ENCODE measurements around the gene FBXO47.

The FBXO47 gene

DNA sequence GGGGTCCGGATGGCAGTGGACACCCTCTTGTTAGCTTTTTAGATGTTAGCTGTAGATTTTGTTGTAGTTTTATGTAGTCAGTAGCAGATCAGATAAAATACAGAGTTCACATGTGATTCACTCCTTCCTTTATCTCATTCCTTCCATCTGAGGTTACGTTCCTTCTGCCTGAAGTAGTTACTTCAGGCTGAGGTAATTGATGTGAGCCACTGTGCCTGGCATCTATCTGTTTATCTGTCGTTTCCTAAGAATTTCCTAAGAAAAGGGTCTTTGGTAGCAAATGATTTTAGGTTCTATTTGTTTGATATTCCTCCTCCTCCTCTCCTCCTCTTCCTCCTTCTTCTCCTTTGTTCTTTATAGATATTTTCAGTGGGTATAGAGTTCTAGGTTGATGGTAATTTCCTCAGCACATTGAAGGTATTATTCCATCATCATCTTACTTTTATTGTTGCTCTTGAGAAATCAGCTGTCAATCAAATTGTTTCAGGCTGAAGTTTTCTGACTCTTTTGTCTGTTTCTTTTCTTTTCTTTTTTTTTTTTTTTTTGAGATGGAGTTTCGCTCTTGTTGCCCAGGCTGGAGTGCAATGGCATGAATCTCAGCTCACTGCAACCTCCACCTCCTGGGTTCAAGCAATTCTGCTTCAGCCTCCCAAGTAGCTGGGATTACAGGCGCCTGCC lies 29.6 kb upstream of the FBXO47 start:
- H3K4me3 ChIP-seq (ENCODE audit: low read depth, low read length): no peak overlapping the region
- DNase-seq (ENCODE audit: low read depth, low spot score): no peak
- in situ Hi-C loops (cut with HindIII; ENCODE audit: low sequenced_read_pairs): no loop called here
- TF ChIP-seq, protein P1, sequence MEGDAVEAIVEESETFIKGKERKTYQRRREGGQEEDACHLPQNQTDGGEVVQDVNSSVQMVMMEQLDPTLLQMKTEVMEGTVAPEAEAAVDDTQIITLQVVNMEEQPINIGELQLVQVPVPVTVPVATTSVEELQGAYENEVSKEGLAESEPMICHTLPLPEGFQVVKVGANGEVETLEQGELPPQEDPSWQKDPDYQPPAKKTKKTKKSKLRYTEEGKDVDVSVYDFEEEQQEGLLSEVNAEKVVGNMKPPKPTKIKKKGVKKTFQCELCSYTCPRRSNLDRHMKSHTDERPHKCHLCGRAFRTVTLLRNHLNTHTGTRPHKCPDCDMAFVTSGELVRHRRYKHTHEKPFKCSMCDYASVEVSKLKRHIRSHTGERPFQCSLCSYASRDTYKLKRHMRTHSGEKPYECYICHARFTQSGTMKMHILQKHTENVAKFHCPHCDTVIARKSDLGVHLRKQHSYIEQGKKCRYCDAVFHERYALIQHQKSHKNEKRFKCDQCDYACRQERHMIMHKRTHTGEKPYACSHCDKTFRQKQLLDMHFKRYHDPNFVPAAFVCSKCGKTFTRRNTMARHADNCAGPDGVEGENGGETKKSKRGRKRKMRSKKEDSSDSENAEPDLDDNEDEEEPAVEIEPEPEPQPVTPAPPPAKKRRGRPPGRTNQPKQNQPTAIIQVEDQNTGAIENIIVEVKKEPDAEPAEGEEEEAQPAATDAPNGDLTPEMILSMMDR (IDR thresholded peaks at IDR 0.05; ENCODE audit: low read depth, low read length): no peak

DNA sequence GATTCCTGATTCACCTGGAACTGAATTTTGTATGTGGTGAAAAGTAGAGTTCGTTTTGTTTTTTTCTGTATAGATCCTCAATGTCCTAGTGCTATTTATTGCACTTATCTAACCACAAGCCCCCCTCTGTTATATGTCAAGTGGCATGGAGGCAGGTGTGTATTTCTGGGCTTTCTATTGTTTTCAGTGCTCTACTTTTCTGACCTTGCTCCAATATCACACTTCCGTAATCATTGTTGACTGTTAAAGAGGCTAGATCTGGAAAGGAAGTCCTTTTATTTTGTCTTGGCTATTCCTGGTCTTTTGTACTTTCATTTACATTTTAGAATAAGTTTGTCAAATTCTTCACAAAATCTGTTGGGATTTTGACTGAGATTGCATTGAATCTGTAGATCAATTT lies 26.8 kb upstream of the FBXO47 start:
- in situ Hi-C loops (cut with HindIII; ENCODE audit: low sequenced_read_pairs): no loop called here
- TF ChIP-seq, protein P1 (IDR thresholded peaks at IDR 0.05; ENCODE audit: low read depth, low read length): no peak
- DNase-seq (ENCODE audit: low read depth, low spot score): no peak
- H3K4me3 ChIP-seq (ENCODE audit: low read depth, low read length): no peak overlapping the region

DNA sequence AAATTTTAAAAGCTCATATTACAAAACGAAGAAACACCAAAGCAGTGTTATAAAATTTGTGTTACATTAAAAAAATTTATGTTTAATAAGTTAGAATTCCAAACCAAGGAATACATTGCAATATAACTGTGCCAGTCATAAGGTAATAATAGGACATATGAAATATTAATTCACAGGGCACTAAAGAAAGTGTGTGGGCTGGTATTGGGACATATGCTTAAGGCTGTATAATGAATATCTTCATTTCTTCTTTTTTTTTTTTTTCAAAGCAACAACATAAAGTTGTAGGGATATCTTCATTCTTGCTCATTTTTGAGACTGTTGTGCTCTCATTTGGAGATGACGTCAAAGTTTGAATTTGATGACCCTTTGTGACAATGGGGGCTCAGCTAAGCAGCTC lies 17.5 kb upstream of the FBXO47 start:
- TF ChIP-seq, protein P1 (IDR thresholded peaks at IDR 0.05; ENCODE audit: low read depth, low read length): no peak
- no peak overlapping the region for H3K4me3 ChIP-seq (ENCODE audit: low read depth, low read length)
- DNase-seq (ENCODE audit: low read depth, low spot score): no peak
- in situ Hi-C loops (cut with HindIII; ENCODE audit: low sequenced_read_pairs): no loop called here

DNA sequence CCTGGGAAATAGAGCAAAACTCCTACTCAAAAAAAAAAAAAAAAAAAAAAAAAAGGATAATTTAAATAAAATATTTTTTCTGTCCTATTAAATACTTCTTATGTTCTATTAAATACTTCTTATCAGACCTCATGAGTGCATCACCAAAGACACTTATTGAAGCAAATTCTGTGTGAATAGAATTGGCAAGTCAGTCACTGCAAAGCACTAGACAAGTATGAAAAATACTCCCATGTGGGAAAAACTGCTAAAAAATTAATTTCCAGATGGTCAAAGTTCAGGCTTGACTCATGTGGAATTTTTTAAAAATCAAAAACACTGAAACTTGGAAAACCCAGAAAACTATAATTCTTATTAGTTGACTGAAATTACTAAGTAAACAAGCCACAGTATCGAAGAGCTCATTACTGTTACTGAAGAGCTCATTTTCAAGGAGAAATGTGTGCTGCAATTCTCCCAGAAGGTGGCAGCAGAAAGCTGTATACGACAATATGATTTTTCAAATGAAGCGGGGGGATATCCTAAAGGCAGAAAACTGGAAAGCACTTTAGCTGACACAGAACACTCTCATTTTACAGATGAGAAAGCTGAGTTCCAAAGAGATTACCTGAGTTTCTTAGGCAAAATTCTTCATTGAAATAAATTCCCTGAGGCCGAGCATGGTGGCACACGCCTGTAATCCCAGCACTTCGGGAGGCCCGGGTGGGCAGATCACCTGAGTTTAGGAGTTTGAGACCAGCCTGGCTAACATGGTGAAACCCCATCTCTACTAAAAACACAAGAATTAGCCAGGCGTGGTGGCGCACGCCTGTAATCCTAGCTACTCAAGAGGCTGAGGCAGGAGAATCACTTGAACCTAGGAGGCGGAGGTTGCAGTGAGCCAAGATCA lies 15.9 kb upstream of the FBXO47 start:
- in situ Hi-C loops (cut with HindIII; ENCODE audit: low sequenced_read_pairs): no loop called here
- DNase-seq (ENCODE audit: low read depth, low spot score): peak; percentile 73
- H3K4me3 ChIP-seq (ENCODE audit: low read depth, low read length): no peak overlapping the region
- TF ChIP-seq, protein P1 (IDR thresholded peaks at IDR 0.05; ENCODE audit: low read depth, low read length): peak; percentile 83

DNA sequence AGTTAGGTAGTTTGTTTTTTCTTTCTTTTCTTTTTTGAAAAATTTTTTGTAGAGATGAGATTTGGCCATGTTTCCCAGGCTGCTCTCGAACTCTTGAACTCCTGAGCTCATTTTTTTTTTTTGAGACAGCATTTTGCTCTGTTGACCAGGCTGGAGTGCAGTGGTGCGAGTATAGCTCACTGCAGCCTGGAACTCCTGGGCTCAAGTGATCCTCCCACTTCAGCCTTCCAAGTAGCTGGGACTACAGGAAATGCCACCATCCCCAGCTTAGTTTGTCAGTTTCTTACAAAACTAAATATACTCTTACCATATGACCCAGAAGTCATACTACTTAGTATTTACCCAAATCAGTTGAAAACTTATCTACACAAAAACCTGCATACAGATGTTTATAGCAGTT lies 14.4 kb upstream of the FBXO47 start:
- H3K4me3 ChIP-seq (ENCODE audit: low read depth, low read length): no peak overlapping the region
- no peak for DNase-seq (ENCODE audit: low read depth, low spot score)
- TF ChIP-seq, protein P1 (IDR thresholded peaks at IDR 0.05; ENCODE audit: low read depth, low read length): no peak
- in situ Hi-C loops (cut with HindIII; ENCODE audit: low sequenced_read_pairs): no loop called here

DNA sequence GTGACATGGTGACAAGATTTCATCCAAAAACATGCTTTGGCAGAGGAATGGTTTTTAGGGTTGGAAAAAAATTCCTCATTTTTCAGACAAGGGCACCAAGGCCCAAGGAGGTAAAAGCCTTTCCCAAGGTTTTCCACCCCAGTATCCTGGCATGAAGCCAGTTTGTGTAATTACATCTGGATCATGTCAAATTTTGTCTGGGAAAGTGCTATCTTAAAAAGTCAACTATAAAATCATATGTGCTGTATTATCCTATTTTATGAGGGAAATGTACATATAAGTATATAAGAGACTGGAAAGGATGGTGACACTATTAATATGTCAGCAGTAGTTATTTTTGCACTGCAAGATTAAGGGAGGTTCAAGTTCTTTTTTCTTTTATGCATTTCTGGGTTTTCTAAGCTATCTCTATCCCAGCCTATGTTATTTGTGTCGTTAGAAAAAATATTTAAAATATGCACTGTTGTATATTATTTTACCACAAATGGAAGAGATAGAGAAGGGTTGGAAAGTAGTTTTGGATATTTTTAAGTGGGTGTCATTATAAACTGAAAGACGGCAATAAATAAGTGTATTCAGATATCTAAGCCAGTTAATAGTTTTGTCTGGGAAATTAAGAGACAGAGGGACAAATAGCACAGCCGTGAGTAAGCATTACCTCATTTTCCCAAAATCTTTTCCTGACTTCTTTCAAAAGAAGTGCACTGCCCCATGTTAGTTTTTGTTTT lies 13.5 kb upstream of the FBXO47 start:
- no peak for DNase-seq (ENCODE audit: low read depth, low spot score)
- TF ChIP-seq, protein P1 (IDR thresholded peaks at IDR 0.05; ENCODE audit: low read depth, low read length): no peak
- H3K4me3 ChIP-seq (ENCODE audit: low read depth, low read length): no peak overlapping the region
- in situ Hi-C loops (cut with HindIII; ENCODE audit: low sequenced_read_pairs): no loop called here

Measured in astrocyte of the spinal cord (primary cell).